NCI-H82 treated with DMSO at 0.1 percent for 48 hours (cell line): ENCODE measurements around the gene VPS4A.

Experiments used
- DNase-seq: peaks from one replicate; lab custom pipeline; 2025; ENCODE audit not compliant: unreplicated experiment; lab: John Stamatoyannopoulos, UW

The VPS4A gene

GRCh38 chr16:69363281-69363717, 52.1 kb downstream of the VPS4A start:
- DNase-seq: no peak

GRCh38 chr16:69364088-69364487, 52.9 kb downstream of the VPS4A start:
- no peak for DNase-seq

GRCh38 chr16:69365901-69366300, 54.8 kb downstream of the VPS4A start:
- no peak for DNase-seq

DNA sequence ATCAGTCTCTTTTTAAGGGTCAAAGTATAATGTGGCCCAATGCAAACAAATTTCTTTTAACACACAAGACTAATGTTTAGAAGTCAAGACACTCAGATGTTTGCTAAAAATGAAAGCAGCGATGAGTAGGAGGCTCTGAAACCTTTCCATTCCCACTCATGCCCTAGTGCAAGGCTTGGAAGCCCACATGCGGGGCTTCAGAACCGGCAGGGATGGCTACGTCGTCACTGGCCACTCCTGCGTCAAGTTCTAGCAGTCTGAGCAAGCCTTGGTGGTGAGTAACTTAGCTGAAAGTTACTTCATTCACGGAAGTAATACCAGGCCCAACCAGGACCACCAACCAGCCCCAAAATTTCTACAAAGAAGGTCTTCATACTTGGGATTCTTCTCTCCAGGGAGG, 55.3 kb downstream of the VPS4A start:
- DNase-seq: no peak

DNA sequence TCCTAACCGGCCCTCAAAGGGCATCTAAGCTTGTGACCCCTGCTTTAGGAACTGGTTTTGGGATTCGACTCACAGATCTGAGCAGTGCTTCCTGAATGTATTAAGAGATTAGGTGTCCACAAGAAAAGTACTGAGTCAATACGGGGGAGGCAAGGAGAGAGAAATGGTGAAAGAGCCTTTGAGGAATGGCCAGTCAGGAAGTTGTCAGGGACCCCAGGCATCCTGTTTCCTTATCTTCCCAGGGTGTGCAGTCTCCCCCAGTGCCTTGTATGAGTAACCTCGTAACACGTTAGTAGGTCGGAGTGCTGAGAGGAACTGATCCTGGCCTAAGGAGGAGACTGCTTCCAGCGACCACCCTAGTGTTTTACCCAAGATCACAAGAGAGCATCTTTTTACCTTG, 56.8 kb downstream of the VPS4A start:
- no peak for DNase-seq

DNA sequence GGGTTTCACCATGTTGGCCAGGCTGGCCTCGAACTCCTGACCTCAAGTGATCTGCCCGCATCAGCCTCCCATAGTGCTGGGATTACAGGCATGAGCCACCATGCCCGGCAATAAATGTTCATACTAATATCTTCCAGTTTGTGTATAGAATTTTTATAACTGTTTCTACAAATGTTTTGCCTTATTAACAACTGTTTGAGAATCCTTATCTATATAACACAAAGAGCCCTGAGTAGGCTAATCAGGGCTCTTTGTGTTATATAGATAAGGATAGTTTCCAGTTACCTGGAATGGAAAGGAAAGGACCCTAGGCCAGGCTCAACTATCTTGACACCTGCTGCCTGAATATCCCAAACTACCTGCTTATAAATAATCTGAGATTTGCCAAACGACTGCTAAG, 57.7 kb downstream of the VPS4A start:
- no peak for DNase-seq

DNA sequence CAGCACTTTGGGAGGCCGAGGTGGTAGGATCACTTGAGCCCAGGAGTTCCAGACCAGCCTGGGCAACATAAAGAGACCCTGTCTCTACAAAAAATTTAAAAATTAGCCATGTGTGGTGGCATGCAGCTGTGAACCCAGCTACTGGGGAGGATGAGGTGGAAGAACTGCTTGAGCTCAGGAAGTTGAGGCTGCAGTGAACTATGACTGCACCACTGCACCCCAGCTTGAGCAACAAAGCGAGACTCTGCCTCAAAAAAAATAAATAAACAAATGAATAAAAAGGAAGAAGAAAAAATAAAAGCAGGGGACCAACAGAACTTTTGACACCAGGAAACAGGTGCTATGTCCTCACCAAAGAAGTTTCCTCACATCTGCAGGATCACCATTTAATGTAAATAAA, 60.4 kb downstream of the VPS4A start:
- no peak for DNase-seq

GRCh38 chr16:69373019-69373418, 61.9 kb downstream of the VPS4A start:
- no peak for DNase-seq
